ENCODE results near the gene LMBRD1. TPM values are rescaled to one million over a fixed set of nuclear protein-coding genes. Genes with fewer than 3 reads are reported as not detected.

Gene LMBRD1
- total RNA-seq, 2 donors from 2014 or later = 44.0 to 49.8 TPM

GRCh38 chr6:69756366-69756765 is 40.4 kb downstream of the LMBRD1 start:
- peaks cover 0 to 8% of the 10 kb centered on the region in 2 donors for H3K4me1 ChIP-seq (ENCODE audit: control insufficient read depth in 1 of 2, low read depth in 2 of 2)
- no peaks in the 10 kb centered on the region for H3K27me3 ChIP-seq (replicated peaks; ENCODE audit: insufficient read depth)
- no peak overlapping the region for H3K27ac ChIP-seq
- ATAC-seq (ENCODE audit: insufficient number of reproducible peaks, low FRiP score, low read depth) = no peak
- TF ChIP-seq, protein P1, sequence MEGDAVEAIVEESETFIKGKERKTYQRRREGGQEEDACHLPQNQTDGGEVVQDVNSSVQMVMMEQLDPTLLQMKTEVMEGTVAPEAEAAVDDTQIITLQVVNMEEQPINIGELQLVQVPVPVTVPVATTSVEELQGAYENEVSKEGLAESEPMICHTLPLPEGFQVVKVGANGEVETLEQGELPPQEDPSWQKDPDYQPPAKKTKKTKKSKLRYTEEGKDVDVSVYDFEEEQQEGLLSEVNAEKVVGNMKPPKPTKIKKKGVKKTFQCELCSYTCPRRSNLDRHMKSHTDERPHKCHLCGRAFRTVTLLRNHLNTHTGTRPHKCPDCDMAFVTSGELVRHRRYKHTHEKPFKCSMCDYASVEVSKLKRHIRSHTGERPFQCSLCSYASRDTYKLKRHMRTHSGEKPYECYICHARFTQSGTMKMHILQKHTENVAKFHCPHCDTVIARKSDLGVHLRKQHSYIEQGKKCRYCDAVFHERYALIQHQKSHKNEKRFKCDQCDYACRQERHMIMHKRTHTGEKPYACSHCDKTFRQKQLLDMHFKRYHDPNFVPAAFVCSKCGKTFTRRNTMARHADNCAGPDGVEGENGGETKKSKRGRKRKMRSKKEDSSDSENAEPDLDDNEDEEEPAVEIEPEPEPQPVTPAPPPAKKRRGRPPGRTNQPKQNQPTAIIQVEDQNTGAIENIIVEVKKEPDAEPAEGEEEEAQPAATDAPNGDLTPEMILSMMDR (IDR thresholded peaks at IDR 0.05) = no peak
- no peak for DNase-seq (ENCODE audit: low spot score)
- H3K9me3 ChIP-seq = no peaks in the 10 kb centered on the region
- no peak overlapping the region for H3K4me3 ChIP-seq
- no peaks in the 10 kb centered on the region for H3K36me3 ChIP-seq

DNA sequence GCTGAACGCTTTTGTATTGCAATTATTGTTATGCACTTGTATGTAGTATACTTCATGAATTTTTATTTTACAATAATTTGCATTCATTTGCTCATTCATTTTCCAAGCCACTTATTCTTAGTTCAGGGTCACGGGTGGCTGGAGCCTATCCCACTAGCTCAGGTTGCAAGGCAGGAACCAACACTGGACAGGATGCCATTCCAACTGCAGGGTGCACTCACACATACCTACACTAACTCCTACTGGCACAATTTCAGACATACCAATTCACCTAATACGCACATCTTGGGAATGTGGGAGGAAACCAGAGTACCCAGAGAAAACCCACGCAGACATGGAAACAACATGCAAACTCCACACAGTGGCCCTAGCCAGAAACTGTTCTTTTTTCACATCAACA is 61.8 kb downstream of the LMBRD1 start:
- no peaks in the 10 kb centered on the region for H3K27me3 ChIP-seq (replicated peaks; ENCODE audit: insufficient read depth)
- TF ChIP-seq, protein P1 (IDR thresholded peaks at IDR 0.05) = no peak
- H3K9me3 ChIP-seq = no peaks in the 10 kb centered on the region
- H3K36me3 ChIP-seq = peaks cover 2% of the 10 kb centered on the region
- no peak overlapping the region for H3K27ac ChIP-seq
- no peak for DNase-seq (ENCODE audit: low spot score)
- no peaks in the 10 kb centered on the region for H3K4me1 ChIP-seq (ENCODE audit: control insufficient read depth in 1 of 2, low read depth in 2 of 2)
- H3K4me3 ChIP-seq = no peak overlapping the region
- no peak for ATAC-seq (ENCODE audit: insufficient number of reproducible peaks, low FRiP score, low read depth)

DNA sequence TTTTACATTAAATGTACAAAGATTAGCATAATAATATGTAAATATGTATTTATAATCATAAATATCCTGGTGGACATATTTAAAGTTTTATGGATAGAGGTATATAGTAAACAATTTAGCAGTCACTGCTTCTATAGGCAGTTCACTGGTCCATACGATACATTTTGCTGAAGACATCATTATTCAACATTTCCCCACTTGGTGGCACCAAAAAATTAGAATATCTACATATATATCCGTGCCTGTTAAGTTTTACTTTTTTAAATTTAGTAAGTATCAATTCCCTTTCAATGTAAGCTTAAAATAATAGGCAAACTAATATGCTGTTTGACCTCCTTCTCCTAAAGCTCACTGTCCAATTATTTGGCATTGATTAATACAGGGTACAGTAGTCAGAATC is 64.2 kb downstream of the LMBRD1 start:
- no peaks in the 10 kb centered on the region for H3K27me3 ChIP-seq (replicated peaks; ENCODE audit: insufficient read depth)
- TF ChIP-seq, protein P1 (IDR thresholded peaks at IDR 0.05) = no peak
- no peak overlapping the region for H3K4me3 ChIP-seq
- H3K4me1 ChIP-seq (ENCODE audit: control insufficient read depth in 1 of 2, low read depth in 2 of 2) = no peaks in the 10 kb centered on the region
- H3K36me3 ChIP-seq = peaks cover 2% of the 10 kb centered on the region
- ATAC-seq (ENCODE audit: insufficient number of reproducible peaks, low FRiP score, low read depth) (no peak), DNase-seq (ENCODE audit: low spot score) (no peak)
- H3K27ac ChIP-seq = no peak overlapping the region
- H3K9me3 ChIP-seq = no peaks in the 10 kb centered on the region

- Histone ChIP-seq H3K4me3 (no peak overlapping the region), H3K4me1 (ENCODE audit: control insufficient read depth in 1 of 2, low read depth in 2 of 2) (no peaks in the 10 kb centered on the region), H3K9me3 (no peaks in the 10 kb centered on the region), H3K36me3 (peaks cover 1% of the 10 kb centered on the region), H3K27me3 (replicated peaks; ENCODE audit: insufficient read depth) (no peaks in the 10 kb centered on the region), H3K27ac (no peak overlapping the region)
- DNase-seq (ENCODE audit: low spot score) (no peak), ATAC-seq (ENCODE audit: insufficient number of reproducible peaks, low FRiP score, low read depth) (no peak)
- TF ChIP-seq, protein P1 (IDR thresholded peaks at IDR 0.05) = no peak
These were observed 64.8 kb downstream of the LMBRD1 start for GRCh38 chr6:69732045-69732444.

GRCh38 chr6:69729870-69730449 is 66.8 kb downstream of the LMBRD1 start:
- no peaks in the 10 kb centered on the region for H3K27me3 ChIP-seq (replicated peaks; ENCODE audit: insufficient read depth)
- no peak for DNase-seq (ENCODE audit: low spot score)
- ATAC-seq (ENCODE audit: insufficient number of reproducible peaks, low FRiP score, low read depth) = no peak
- TF ChIP-seq, protein P1 (IDR thresholded peaks at IDR 0.05) = peak; percentile 29
- no peaks in the 10 kb centered on the region for H3K4me1 ChIP-seq (ENCODE audit: control insufficient read depth in 1 of 2, low read depth in 2 of 2)
- no peak overlapping the region for H3K27ac ChIP-seq
- no peaks in the 10 kb centered on the region for H3K36me3 ChIP-seq
- no peaks in the 10 kb centered on the region for H3K9me3 ChIP-seq
- no peak overlapping the region for H3K4me3 ChIP-seq

Measured in thoracic aorta (tissue), 2 donors.